Uterus (tissue), 2 donors: ENCODE data around the gene NECTIN1.

Source experiments
- POLR2A ChIP-seq, 2 donors: fragments of 450-650 bp; IDR thresholded peaks; one replicate each; pipeline ENCODE4 v1.6.1; 2016; ENCODE audit warnings: antibody characterized with exemption in 2 of 2, mild to moderate bottlenecking in 1 of 2, moderate library complexity in 1 of 2
- TF ChIP-seq, protein P1 (sequence below), 4 experiments: fragments of 200-600 bp in 2 of 4; fragments of 450-650 bp in 2 of 4; sonication (generic) in 2 of 4; IDR thresholded peaks; one replicate each; pipeline ENCODE4 v1.5.1; 2016 to 2019; ENCODE audit warnings: antibody characterized with exemption in 4 of 4, mild to moderate bottlenecking in 2 of 4, moderate library complexity in 1 of 4

GRCh38 chr11:119615882-119616196, 113.2 kb downstream of the NECTIN1 start:
- TF ChIP-seq, protein P1, sequence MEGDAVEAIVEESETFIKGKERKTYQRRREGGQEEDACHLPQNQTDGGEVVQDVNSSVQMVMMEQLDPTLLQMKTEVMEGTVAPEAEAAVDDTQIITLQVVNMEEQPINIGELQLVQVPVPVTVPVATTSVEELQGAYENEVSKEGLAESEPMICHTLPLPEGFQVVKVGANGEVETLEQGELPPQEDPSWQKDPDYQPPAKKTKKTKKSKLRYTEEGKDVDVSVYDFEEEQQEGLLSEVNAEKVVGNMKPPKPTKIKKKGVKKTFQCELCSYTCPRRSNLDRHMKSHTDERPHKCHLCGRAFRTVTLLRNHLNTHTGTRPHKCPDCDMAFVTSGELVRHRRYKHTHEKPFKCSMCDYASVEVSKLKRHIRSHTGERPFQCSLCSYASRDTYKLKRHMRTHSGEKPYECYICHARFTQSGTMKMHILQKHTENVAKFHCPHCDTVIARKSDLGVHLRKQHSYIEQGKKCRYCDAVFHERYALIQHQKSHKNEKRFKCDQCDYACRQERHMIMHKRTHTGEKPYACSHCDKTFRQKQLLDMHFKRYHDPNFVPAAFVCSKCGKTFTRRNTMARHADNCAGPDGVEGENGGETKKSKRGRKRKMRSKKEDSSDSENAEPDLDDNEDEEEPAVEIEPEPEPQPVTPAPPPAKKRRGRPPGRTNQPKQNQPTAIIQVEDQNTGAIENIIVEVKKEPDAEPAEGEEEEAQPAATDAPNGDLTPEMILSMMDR (IDR thresholded peaks at IDR 0.05), result no peak
- no peak for TF ChIP-seq POLR2A (IDR thresholded peaks at IDR 0.05)
